SK-N-SH (cell line): ENCODE data around the gene SPEG. TPM values are rescaled to one million over a fixed set of nuclear protein-coding genes. Genes with fewer than 3 reads are reported as not detected.

Experiments used
- CTCF ChIA-PET: fragments of 300-600, 350-600 bp; formaldehyde crosslinking; extraction: SDS; loops from one replicate; lab custom pipeline; 2021; lab: Yijun Ruan, JAX
- POLR2A ChIA-PET: fragments of 350-600 bp; sonication (Branson Sonifier 250); formaldehyde crosslinking; extraction: SDS; loops from one replicate; lab custom pipeline; 2020; ENCODE audit warnings: antibody characterized with exemption, inconsistent platforms; lab: Yijun Ruan, JAX
- DNase-seq: peaks from one replicate; pipeline ENCODE4 v3.0.0; 2012
- H2AFZ ChIP-seq: fragments of 200-600 bp; sonication (generic); 2 replicates; pipeline ENCODE4 v1.8.1; 2016; ENCODE audit warnings: antibody characterized with exemption, mild to moderate bottlenecking, low read depth
- H3F3A ChIP-seq: fragments of 200-600 bp; sonication (generic); replicated peaks from 2 replicates; pipeline ENCODE3; 2016; ENCODE audit warnings: antibody characterized with exemption, mild to moderate bottlenecking; ENCODE audit not compliant: insufficient read depth
- H3K27ac ChIP-seq, 2 experiments: fragments of 200-500 bp in 1 of 2; fragments of 200-600 bp in 1 of 2; sonication (Bioruptor generic) in 1 of 2; sonication (generic), shearing (Covaris generic) in 1 of 2; 2 replicates each; pipeline versions ENCODE4 v1.5.1 to v1.6.1; 2014 to 2016; ENCODE audit warnings: low read depth in 2 of 2, inconsistent platforms in 1 of 2, low read length in 1 of 2, mild to moderate bottlenecking in 1 of 2, mixed read lengths in 1 of 2
- H3K27me3 ChIP-seq: fragments of 200-600 bp; sonication (generic), shearing (Covaris generic); 2 replicates; pipeline ENCODE4 v1.6.1; 2016; ENCODE audit warnings: mixed run types; ENCODE audit not compliant: insufficient read depth
- H3K36me3 ChIP-seq, 2 experiments: fragments of 200-500 bp in 1 of 2; fragments of 200-600 bp in 1 of 2; sonication (Bioruptor generic) in 1 of 2; sonication (generic) in 1 of 2; replicated peaks in 1 of 2; 2 replicates each; pipeline versions ENCODE3 to v1.5.1; 2014 to 2016; ENCODE audit warnings: low read length in 1 of 2, mild to moderate bottlenecking in 1 of 2; ENCODE audit not compliant: insufficient read depth in 2 of 2, control insufficient read depth in 1 of 2
- H3K4me1 ChIP-seq, 2 experiments: fragments of 200-500 bp in 1 of 2; fragments of 200-600 bp in 1 of 2; sonication (Bioruptor generic) in 1 of 2; sonication (generic), shearing (Covaris generic) in 1 of 2; 2 replicates each; pipeline versions ENCODE4 v1.5.1 to v1.6.1; 2014 to 2016; ENCODE audit warnings: low read depth in 1 of 2, low read length in 1 of 2, mixed run types in 1 of 2; ENCODE audit not compliant: insufficient read depth in 2 of 2, control insufficient read depth in 1 of 2
- H3K4me2 ChIP-seq: fragments of 200-600 bp; sonication (generic), shearing (Covaris generic); 2 replicates; pipeline ENCODE4 v1.6.1; 2017; ENCODE audit warnings: mixed run types
- H3K4me3 ChIP-seq, 2 experiments: fragments of 200-500 bp in 1 of 2; fragments of 200-600 bp in 1 of 2; sonication (Bioruptor generic) in 1 of 2; sonication (generic), shearing (Covaris generic) in 1 of 2; 2 replicates each; pipeline versions ENCODE4 v1.5.1 to v1.8.1; 2014 to 2016; ENCODE audit warnings: low read depth in 2 of 2, inconsistent platforms in 1 of 2, low read length in 1 of 2, mild to moderate bottlenecking in 1 of 2, mixed read lengths in 1 of 2, moderate library complexity in 1 of 2
- H3K79me2 ChIP-seq: fragments of 200-600 bp; sonication (generic); 2 replicates; pipeline ENCODE4 v1.8.1; 2017; ENCODE audit warnings: mild to moderate bottlenecking; ENCODE audit not compliant: insufficient read depth
- H3K9ac ChIP-seq: fragments of 200-600 bp; sonication (generic); 2 replicates; pipeline ENCODE4 v1.6.1; 2017; ENCODE audit warnings: mixed run types
- H3K9me2 ChIP-seq: fragments of 200-600 bp; sonication (generic); 2 replicates; pipeline ENCODE4 v1.6.1; 2017; ENCODE audit warnings: mixed run types
- H3K9me3 ChIP-seq: fragments of 200-600 bp; sonication (generic); 2 replicates; pipeline ENCODE4 v1.6.1; 2017; ENCODE audit warnings: mixed run types, mild to moderate bottlenecking, moderate library complexity
- H4K20me1 ChIP-seq: fragments of 200-600 bp; sonication (generic); 2 replicates; pipeline ENCODE4 v1.6.1; 2017; ENCODE audit warnings: mild to moderate bottlenecking, mixed run types; ENCODE audit not compliant: insufficient read depth
- CHD2 ChIP-seq: fragments of 150-350 bp; IDR thresholded peaks from 2 replicates; pipeline ENCODE4 v1.6.1; 2018; ENCODE audit warnings: low read length; ENCODE audit not compliant: partially characterized antibody
- CTCF ChIP-seq: fragments of 200-600 bp; sonication (generic); IDR thresholded peaks from 2 replicates; pipeline ENCODE4 v1.6.1; 2017; ENCODE audit warnings: antibody characterized with exemption, mild to moderate bottlenecking, moderate library complexity
- ELF1 ChIP-seq: IDR thresholded peaks from 2 replicates; pipeline ENCODE4 v1.4.0; 2012
- EP300 ChIP-seq, 2 experiments: IDR thresholded peaks; 2 replicates each; pipeline versions ENCODE4 v1.4.0 to v1.6.1; 2012; ENCODE audit warnings: borderline replicate concordance in 1 of 2, low read depth in 1 of 2, low read length in 1 of 2
- FOSL2 ChIP-seq: IDR thresholded peaks from 2 replicates; pipeline ENCODE4 v1.4.0; 2012; ENCODE audit warnings: low read depth, mild to moderate bottlenecking, moderate library complexity, borderline replicate concordance
- FOXJ3 ChIP-seq: sonication (generic); formaldehyde crosslinking; IDR thresholded peaks from 2 replicates; pipeline ENCODE4 v1.5.1; 2020; ENCODE audit warnings: mild to moderate bottlenecking, missing genetic modification reagents
- GABPA ChIP-seq: IDR thresholded peaks from 2 replicates; pipeline ENCODE4 v1.4.0; 2012; ENCODE audit warnings: low read depth, mild to moderate bottlenecking
- MAX ChIP-seq: IDR thresholded peaks from 2 replicates; pipeline ENCODE4 v1.4.0; 2012; ENCODE audit warnings: low read depth
- MEF2A ChIP-seq: IDR thresholded peaks from 2 replicates; pipeline ENCODE4 v1.4.0; 2012; ENCODE audit warnings: low read depth, borderline replicate concordance
- MXI1 ChIP-seq: IDR thresholded peaks from 2 replicates; pipeline ENCODE4 v1.6.1; 2012; ENCODE audit warnings: mild to moderate bottlenecking, low read depth, low read length, improper control_type of control experiment
- NRF1 ChIP-seq: IDR thresholded peaks from 2 replicates; pipeline ENCODE4 v1.6.1; 2012; ENCODE audit warnings: low read depth, mild to moderate bottlenecking, low read length
- PBX3 ChIP-seq: IDR thresholded peaks from 2 replicates; pipeline ENCODE4; 2012
- POLR2AphosphoS5 ChIP-seq: IDR thresholded peaks from 2 replicates; pipeline ENCODE4 v1.6.1; 2012; ENCODE audit warnings: low read depth, low read length
- RAD21 ChIP-seq: IDR thresholded peaks from 2 replicates; pipeline ENCODE4 v1.6.1; 2012; ENCODE audit warnings: mild to moderate bottlenecking, low read length
- RCOR1 ChIP-seq: fragments of 150-350 bp; IDR thresholded peaks from 2 replicates; pipeline ENCODE4 v1.6.1; 2017; ENCODE audit warnings: antibody characterized with exemption, low read length
- REST ChIP-seq: IDR thresholded peaks from 2 replicates; pipeline ENCODE4 v1.6.1; 2012; ENCODE audit warnings: mild to moderate bottlenecking, low read depth, low read length, moderate library complexity
- RFX5 ChIP-seq: IDR thresholded peaks from 2 replicates; pipeline ENCODE4 v1.6.1; 2012; ENCODE audit warnings: mild to moderate bottlenecking, improper control_type of control experiment, low read length
- RXRA ChIP-seq: IDR thresholded peaks from 2 replicates; pipeline ENCODE4 v1.4.0; 2012; ENCODE audit warnings: low read depth, mild to moderate bottlenecking, borderline replicate concordance
- SIN3A ChIP-seq: IDR thresholded peaks from 2 replicates; pipeline ENCODE4 v1.6.1; 2012; ENCODE audit warnings: low read depth, mild to moderate bottlenecking, low read length, moderate library complexity, borderline replicate concordance
- SMC3 ChIP-seq: IDR thresholded peaks from 2 replicates; pipeline ENCODE4 v1.6.1; 2012; ENCODE audit warnings: low read depth, low read length, improper control_type of control experiment
- TCF12 ChIP-seq: IDR thresholded peaks from 2 replicates; pipeline ENCODE4 v1.4.0; 2012
- TEAD4 ChIP-seq: IDR thresholded peaks from 2 replicates; pipeline ENCODE4 v1.4.0; 2012; ENCODE audit warnings: mild to moderate bottlenecking, borderline replicate concordance; ENCODE audit not compliant: insufficient read depth
- USF1 ChIP-seq: IDR thresholded peaks from 2 replicates; pipeline ENCODE4 v1.4.0; 2012; ENCODE audit warnings: low read depth, borderline replicate concordance
- USF2 ChIP-seq: fragments of 150-350 bp; IDR thresholded peaks from 2 replicates; pipeline ENCODE4 v1.6.1; 2017; ENCODE audit warnings: antibody characterized with exemption, low read length, low read depth, borderline replicate concordance
- YY1 ChIP-seq: IDR thresholded peaks from 2 replicates; pipeline ENCODE4 v1.4.0; 2012; ENCODE audit warnings: low read depth, mild to moderate bottlenecking
- WGBS: methylation state at CpG from one replicate; pipeline ENCODE4 v1.1.6; 2017; ENCODE audit warnings: low lambda C conversion rate; 5-methylcytosine and 5-hydroxymethylcytosine counted together
- polyA plus RNA-seq, 3 experiments: library from polyadenylated mRNA; depleted of rRNA; stranded (reverse); fragments of >200 nt; gene quantifications; 2 replicates each; pipeline ENCODE4 v1.2.3, GENCODE V29; 2012

The SPEG gene
- polyA plus RNA-seq, 1 of the 3 experiments (the other 2 are of a cell fraction) = 107 TPM

GRCh38 chr2:219521066-219521880, 86.6 kb downstream of the SPEG start:
- CTCF ChIA-PET = interaction anchor here (0.6 to 62.1 kb wide), 13 partner anchors 6 to 170 kb away, joined by 3 to 2824 read pairs (median 5); partner anchors contain the start of genes ASIC4, CHPF, GMPPA and TMEM198
- POLR2A ChIA-PET = interaction anchor here (1.0 to 3.6 kb wide), 8 partner anchors 8 to 61 kb away, joined by 3 to 36 read pairs (median 6); a partner anchor contains a TSS
- DNase-seq = peak; percentile 91
- TF ChIP-seq MAX (no peak), ELF1 (no peak), PBX3 (no peak), GABPA (no peak), CTCF (peak; percentile 82), RCOR1 (no peak), RXRA (no peak), MEF2A (no peak), FOSL2 (no peak), NRF1 (peak; percentile 9; the same call in 1 of the 2 replicates), RFX5 (no peak), FOXJ3 (CRISPR knock-in tag) (no peak; the same call in 1 of the 2 replicates), USF2 (no peak), TEAD4 (no peak), SMC3 (peak; percentile 75), SIN3A (no peak), REST (no peak), RAD21 (peak; percentile 66), CHD2 (no peak), TCF12 (no peak), MXI1 (peak; percentile 41; the same call in 1 of the 2 replicates), YY1 (no peak), USF1 (no peak), POLR2AphosphoS5 (no peak), EP300 (IDR thresholded peaks at IDR 0.05; ENCODE audit: borderline replicate concordance in 1 of 2, low read depth in 1 of 2, low read length in 1 of 2) (no peak)

More at GRCh38 chr2:219521066-219521880, 86.6 kb downstream of the SPEG start:
- Histone ChIP-seq H4K20me1 (no peaks in the 10 kb centered on the region), H3K4me1 (peaks cover 12 to 76% of the 10 kb centered on the region in 2 experiments; a peak in 1 of 4 replicates), H3K4me2 (peak overlapping the region; percentile 39; the same call in 1 of the 2 replicates), H3F3A (no peaks in the 10 kb centered on the region), H3K4me3 (peak overlapping the region; percentile 28 to 45), H3K9me3 (no peaks in the 10 kb centered on the region), H3K9me2 (no peaks in the 10 kb centered on the region), H3K9ac (no peak overlapping the region), H2AFZ (peak overlapping the region; percentile 67; the same call in 1 of the 2 replicates), H3K36me3 (no peaks in the 10 kb centered on the region), H3K27me3 (0 out of 2 replicates have a peak, but pooled peaks cover 7% of the 10 kb centered on the region), H3K27ac (peak overlapping the region in 1 of 2 experiments; percentile 90; a peak in 2 of 4 replicates), H3K79me2 (no peaks in the 10 kb centered on the region)
- WGBS = 16% methylated on average over 10 of the region's 14 CpGs
